Sigmoid colon (tissue), 7 donors: Measurements from ENCODE around the gene LRP1B. TPM values are rescaled to one million over a fixed set of nuclear protein-coding genes. Genes with fewer than 3 reads are reported as not detected.

Experiments
- DNase-seq: peaks from one replicate; pipeline ENCODE4 v3.0.0-alpha.2; 2019
- H3K27ac ChIP-seq, 4 donors: fragments of 200-600 bp; sonication (generic); one replicate each; pipeline ENCODE4 v1.5.1; 2016 to 2019; ENCODE audit warnings: mild to moderate bottlenecking in 1 of 4
- H3K27me3 ChIP-seq, 3 donors: fragments of 200-600 bp; sonication (generic); one replicate each; pipeline ENCODE4 v1.5.1; 2019; ENCODE audit warnings: mild to moderate bottlenecking in 1 of 3
- H3K36me3 ChIP-seq, 4 donors: fragments of 200-600 bp; sonication (generic); one replicate each; pipeline ENCODE4 v1.5.1; 2016 to 2019
- H3K4me1 ChIP-seq, 4 donors: fragments of 200-600 bp; sonication (generic); one replicate each; pipeline ENCODE4 v1.5.1; 2017 to 2019
- H3K4me3 ChIP-seq, 4 donors: fragments of 200-600 bp; sonication (generic); one replicate each; pipeline ENCODE4 v1.5.1; 2017 to 2019; ENCODE audit warnings: mild to moderate bottlenecking in 2 of 4, moderate library complexity in 1 of 4
- H3K9me3 ChIP-seq, 4 donors: fragments of 200-600 bp in 3 of 4; sonication (generic) in 3 of 4; one replicate each; pipeline versions ENCODE4 v1.5.1 to v1.6.1; 2013 to 2019
- CTCF ChIP-seq, 4 experiments: fragments of 450-650 bp in 3 of 4; fragments of 200-600 bp in 1 of 4; IDR thresholded peaks; one replicate each; pipeline ENCODE4 v1.5.1; 2016 to 2019; ENCODE audit warnings: antibody characterized with exemption in 4 of 4, mild to moderate bottlenecking in 3 of 4, moderate library complexity in 2 of 4
- EP300 ChIP-seq, 4 donors: sonication (generic); formaldehyde crosslinking; IDR thresholded peaks; one replicate each; pipeline ENCODE4 v1.6.1; 2017; ENCODE audit warnings: antibody characterized with exemption in 4 of 4
- POLR2A ChIP-seq, 2 donors: fragments of 450-650 bp; IDR thresholded peaks; one replicate each; pipeline ENCODE4 v1.6.1; 2016; ENCODE audit warnings: antibody characterized with exemption in 2 of 2, mild to moderate bottlenecking in 2 of 2, moderate library complexity in 2 of 2
- POLR2AphosphoS5 ChIP-seq, 4 donors: sonication (generic); formaldehyde crosslinking; IDR thresholded peaks; one replicate each; pipeline ENCODE4 v1.6.1; 2017; ENCODE audit warnings: antibody characterized with exemption in 4 of 4
- WGBS, 2 donors: extraction: QIAGEN DNeasy Blood & Tissue Kit; methylation state at CpG; one replicate each; pipeline ENCODE4 v1.1.7; 2013; 5-methylcytosine and 5-hydroxymethylcytosine counted together
- intact Hi-C: fragments of 100-400 bp; cut with DNase I; formaldehyde crosslinking; loops from one replicate; pipeline ENCODE4 v1.15.1; 2023
- polyA plus RNA-seq, 3 donors: library from polyadenylated mRNA; stranded (reverse); fragments of 200-250 nt; gene quantifications; one replicate each; pipeline ENCODE4 v1.2.3, GENCODE V29; 2013
- total RNA-seq, 4 donors: library from RNA; depleted of rRNA; stranded (reverse); fragments of >200 nt; gene quantifications; one replicate each; pipeline ENCODE4 v1.1.0, GENCODE V29; 2016
- donor health status: healthy with polysubstance abuse.
- donor health status: Bipolar disorder and iron deficiency.
- donor health status: healthy.

The LRP1B gene
- total and polyA plus RNA-seq, 7 donors: 0.06 to 5.1 (median 2.0) TPM; not detected in 1

DNA sequence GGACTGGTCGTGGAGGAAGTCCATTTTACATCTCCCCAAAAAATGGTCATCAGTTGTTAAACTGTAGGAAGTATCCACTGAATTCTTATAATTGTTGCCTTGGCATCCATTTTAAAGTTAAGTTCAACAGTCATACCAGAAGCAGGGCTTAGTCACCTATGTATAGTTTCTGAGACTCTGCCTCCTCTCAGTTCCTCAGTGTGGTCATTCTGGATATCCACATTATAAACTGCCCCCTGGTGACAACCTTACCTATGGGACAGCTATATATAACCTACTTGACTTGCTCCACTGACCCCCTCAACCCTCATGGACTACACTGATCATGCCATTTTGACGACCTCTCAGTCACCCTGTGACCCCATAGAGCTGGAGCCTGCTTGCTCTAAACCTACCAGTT lies 617.0 kb downstream of the LRP1B start:
- H3K36me3 ChIP-seq: no peaks in the 10 kb centered on the region
- no peak overlapping the region for H3K4me3 ChIP-seq
- no peak for TF ChIP-seq POLR2A (IDR thresholded peaks at IDR 0.05)
- no peak for TF ChIP-seq CTCF (IDR thresholded peaks at IDR 0.05)
- no peak for TF ChIP-seq EP300 (IDR thresholded peaks at IDR 0.05)
- TF ChIP-seq POLR2AphosphoS5 (IDR thresholded peaks at IDR 0.05): no peak
- DNase-seq: no peak
- H3K4me1 ChIP-seq: no peaks in the 10 kb centered on the region
- intact Hi-C loops: no loop called here
- WGBS, 2 donors: 42 to 49% methylated on average over 2 of the region's 2 CpGs
- H3K27ac ChIP-seq: no peak overlapping the region
- no peaks in the 10 kb centered on the region for H3K27me3 ChIP-seq
- H3K9me3 ChIP-seq: no peaks in the 10 kb centered on the region

DNA sequence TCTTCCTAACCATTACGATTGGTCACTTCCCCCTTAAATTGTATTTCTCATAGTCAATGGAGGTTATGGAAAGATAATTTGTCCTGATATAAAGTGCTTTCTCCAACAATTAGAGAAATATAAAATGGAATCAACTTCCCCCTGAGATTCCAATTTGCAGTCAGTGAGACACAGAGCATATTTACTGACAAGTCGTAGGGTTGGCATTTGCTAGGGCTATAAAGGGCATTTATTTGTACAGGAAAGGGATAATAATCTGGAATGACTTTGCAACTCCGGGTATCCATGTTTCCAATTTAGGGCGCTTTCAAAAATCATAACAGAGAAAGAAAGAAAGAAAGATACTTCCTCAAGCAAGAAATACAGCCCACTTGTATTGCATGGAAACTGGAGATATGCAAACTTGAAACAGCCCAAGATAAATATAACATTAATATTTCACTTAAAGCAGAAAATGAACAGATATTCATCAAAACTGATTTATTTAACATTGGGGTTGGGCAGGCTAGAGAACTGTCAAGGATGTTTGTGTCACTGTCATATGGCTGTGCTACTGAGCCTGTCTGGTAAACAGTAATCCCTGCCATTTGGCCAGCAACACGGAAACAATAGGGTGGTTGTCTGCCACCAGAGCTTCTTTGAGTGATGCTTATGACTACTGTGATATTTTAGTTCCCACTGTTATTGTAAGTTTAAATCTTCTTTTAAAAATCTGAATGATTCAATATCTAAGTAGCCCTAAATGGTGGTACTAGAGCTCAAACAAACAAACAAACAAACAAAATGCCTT lies 621.8 kb downstream of the LRP1B start:
- no peak for DNase-seq
- no peak for TF ChIP-seq EP300 (IDR thresholded peaks at IDR 0.05)
- TF ChIP-seq CTCF (IDR thresholded peaks at IDR 0.05): no peak
- TF ChIP-seq POLR2AphosphoS5 (IDR thresholded peaks at IDR 0.05): no peak
- no peak for TF ChIP-seq POLR2A (IDR thresholded peaks at IDR 0.05)
- H3K4me1 ChIP-seq: no peaks in the 10 kb centered on the region
- no peak overlapping the region for H3K27ac ChIP-seq
- no peaks in the 10 kb centered on the region for H3K36me3 ChIP-seq
- H3K9me3 ChIP-seq: no peaks in the 10 kb centered on the region
- intact Hi-C loops: no loop called here
- WGBS, 2 donors: 30 to 57% methylated on average over 5 of the region's 5 CpGs
- H3K27me3 ChIP-seq: no peaks in the 10 kb centered on the region
- H3K4me3 ChIP-seq: no peak overlapping the region

- Histone ChIP-seq H3K27ac (no peak overlapping the region), H3K4me1 (no peaks in the 10 kb centered on the region), H3K9me3 (no peaks in the 10 kb centered on the region), H3K36me3 (no peaks in the 10 kb centered on the region), H3K27me3 (no peaks in the 10 kb centered on the region), H3K4me3 (no peak overlapping the region)
- intact Hi-C loops: no loop called here
- DNase-seq: no peak
- TF ChIP-seq POLR2A (IDR thresholded peaks at IDR 0.05): no peak
- no peak for TF ChIP-seq CTCF (IDR thresholded peaks at IDR 0.05)
- TF ChIP-seq EP300 (IDR thresholded peaks at IDR 0.05): no peak
- TF ChIP-seq POLR2AphosphoS5 (IDR thresholded peaks at IDR 0.05): no peak
These were observed 622.6 kb downstream of the LRP1B start for GRCh38 chr2:141508086-141508752.

- no peak for DNase-seq
- TF ChIP-seq EP300 (IDR thresholded peaks at IDR 0.05) (no peak), POLR2AphosphoS5 (IDR thresholded peaks at IDR 0.05) (no peak), CTCF (IDR thresholded peaks at IDR 0.05) (no peak), POLR2A (IDR thresholded peaks at IDR 0.05) (no peak)
- 64% methylated on average over 2 of the region's 2 CpGs for WGBS, 2 donors
- no peaks in the 10 kb centered on the region for H3K4me1 ChIP-seq
- no peaks in the 10 kb centered on the region for H3K36me3 ChIP-seq
- intact Hi-C loops: no loop called here
- no peaks in the 10 kb centered on the region for H3K9me3 ChIP-seq
- H3K4me3 ChIP-seq: no peak overlapping the region
- H3K27ac ChIP-seq: no peak overlapping the region
- no peaks in the 10 kb centered on the region for H3K27me3 ChIP-seq
These were observed 624.7 kb downstream of the LRP1B start for GRCh38 chr2:141506135-141506534.
